Esophagus squamous epithelium (tissue), 5 donors: ENCODE results near the gene PTPRN2. TPM values are rescaled to one million over a fixed set of nuclear protein-coding genes. Genes with fewer than 3 reads are reported as not detected.

Source experiments
- DNase-seq: peaks from one replicate; lab custom pipeline; 2025; lab: John Stamatoyannopoulos, UW
- H3K27ac ChIP-seq, 4 donors: fragments of 200-600 bp; sonication (generic); one replicate each; pipeline ENCODE4 v1.5.1; 2016 to 2019; ENCODE audit warnings: mild to moderate bottlenecking in 1 of 4
- H3K27me3 ChIP-seq, 4 donors: fragments of 200-600 bp; sonication (generic); 1 replicate in 3 of 4; 2 replicates in 1 of 4; pipeline versions ENCODE4 v1.5.1 to v1.6.0; 2017 to 2021; ENCODE audit warnings: antibody characterized with exemption in 1 of 4
- H3K36me3 ChIP-seq, 3 donors: fragments of 200-600 bp; sonication (generic); one replicate each; pipeline ENCODE4 v1.5.1; 2016 to 2019
- H3K4me1 ChIP-seq, 3 donors: fragments of 200-600 bp; sonication (generic); one replicate each; pipeline ENCODE4 v1.5.1; 2017 to 2019
- H3K4me3 ChIP-seq, 4 donors: fragments of 200-600 bp; sonication (generic); 1 replicate in 3 of 4; 2 replicates in 1 of 4; pipeline ENCODE4 v1.5.1; 2016 to 2019; ENCODE audit warnings: mild to moderate bottlenecking in 2 of 4, moderate library complexity in 1 of 4
- H3K9me3 ChIP-seq, 3 donors: fragments of 200-600 bp; sonication (generic); one replicate each; pipeline ENCODE4 v1.5.1; 2016 to 2019
- POLR2A ChIP-seq, 4 donors: fragments of 450-650 bp; IDR thresholded peaks; one replicate each; pipeline ENCODE4 v1.6.1; 2017; ENCODE audit warnings: antibody characterized with exemption in 4 of 4, mild to moderate bottlenecking in 4 of 4, moderate library complexity in 3 of 4
- WGBS, 2 donors: methylation state at CpG; one replicate each; pipeline ENCODE4 v1.1.5; 2018; 5-methylcytosine and 5-hydroxymethylcytosine counted together
- intact Hi-C: fragments of 100-400 bp; cut with DNase I; formaldehyde crosslinking; loops from one replicate; pipeline ENCODE4 v1.15.0; 2022
- total RNA-seq, 4 donors: library from RNA; depleted of rRNA; stranded (reverse); fragments of >200 nt; gene quantifications; one replicate each; pipeline ENCODE4 v1.1.0, GENCODE V29; 2016
- TF ChIP-seq, protein P1 (sequence below), 6 experiments: fragments of 450-650 bp in 4 of 6; fragments of 200-600 bp in 2 of 6; sonication (generic) in 2 of 6; IDR thresholded peaks; one replicate each; pipeline ENCODE4 v1.5.1; 2016 to 2019; ENCODE audit warnings: antibody characterized with exemption in 6 of 6, mild to moderate bottlenecking in 4 of 6, moderate library complexity in 4 of 6
- donor health status: DM: yes; HTN: yes; CAD: no.

The PTPRN2 gene
- total RNA-seq, 4 donors from 2014 or later, result 0.38 to 2.7 (median 1.0) TPM

DNA sequence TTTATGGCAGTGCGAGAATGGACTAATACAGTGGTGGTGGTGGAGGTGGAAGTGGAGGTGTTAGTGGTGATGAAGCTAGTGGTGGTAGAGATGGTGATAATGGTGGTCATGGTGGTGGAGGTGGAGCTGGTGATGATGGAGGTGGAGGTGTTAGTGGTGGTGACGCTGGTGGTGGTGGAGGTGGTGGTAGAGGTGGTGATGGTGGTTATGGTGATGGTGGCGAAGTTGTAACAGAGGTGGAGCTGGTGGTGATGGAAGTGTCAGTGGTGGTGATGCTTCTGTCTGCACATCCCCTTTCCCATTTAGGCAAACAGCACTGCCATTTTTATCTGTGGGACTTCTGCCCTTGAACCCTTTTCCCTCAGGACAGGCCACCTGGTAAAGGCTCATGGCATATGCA, 7.4 kb upstream of the PTPRN2 start:
- DNase-seq, result no peak
- Histone ChIP-seq H3K4me3 (no peak overlapping the region), H3K36me3 (no peaks in the 10 kb centered on the region), H3K4me1 (no peaks in the 10 kb centered on the region), H3K27ac (no peak overlapping the region), H3K9me3 (peaks cover 0 to 5% (median 0%) of the 10 kb centered on the region in 3 donors), H3K27me3 (peaks cover 0 to 8% (median 0%) of the 10 kb centered on the region in 4 donors)
- WGBS, 2 donors, result 33 to 53% methylated on average over 3 of the region's 3 CpGs
- no peak for TF ChIP-seq POLR2A (IDR thresholded peaks at IDR 0.05)
- TF ChIP-seq, protein P1, sequence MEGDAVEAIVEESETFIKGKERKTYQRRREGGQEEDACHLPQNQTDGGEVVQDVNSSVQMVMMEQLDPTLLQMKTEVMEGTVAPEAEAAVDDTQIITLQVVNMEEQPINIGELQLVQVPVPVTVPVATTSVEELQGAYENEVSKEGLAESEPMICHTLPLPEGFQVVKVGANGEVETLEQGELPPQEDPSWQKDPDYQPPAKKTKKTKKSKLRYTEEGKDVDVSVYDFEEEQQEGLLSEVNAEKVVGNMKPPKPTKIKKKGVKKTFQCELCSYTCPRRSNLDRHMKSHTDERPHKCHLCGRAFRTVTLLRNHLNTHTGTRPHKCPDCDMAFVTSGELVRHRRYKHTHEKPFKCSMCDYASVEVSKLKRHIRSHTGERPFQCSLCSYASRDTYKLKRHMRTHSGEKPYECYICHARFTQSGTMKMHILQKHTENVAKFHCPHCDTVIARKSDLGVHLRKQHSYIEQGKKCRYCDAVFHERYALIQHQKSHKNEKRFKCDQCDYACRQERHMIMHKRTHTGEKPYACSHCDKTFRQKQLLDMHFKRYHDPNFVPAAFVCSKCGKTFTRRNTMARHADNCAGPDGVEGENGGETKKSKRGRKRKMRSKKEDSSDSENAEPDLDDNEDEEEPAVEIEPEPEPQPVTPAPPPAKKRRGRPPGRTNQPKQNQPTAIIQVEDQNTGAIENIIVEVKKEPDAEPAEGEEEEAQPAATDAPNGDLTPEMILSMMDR (IDR thresholded peaks at IDR 0.05), result no peak
- intact Hi-C loops, result loop anchor here (10.0 kb wide), 1 partner anchor 60 kb away; no protein-coding TSS in a partner anchor

DNA sequence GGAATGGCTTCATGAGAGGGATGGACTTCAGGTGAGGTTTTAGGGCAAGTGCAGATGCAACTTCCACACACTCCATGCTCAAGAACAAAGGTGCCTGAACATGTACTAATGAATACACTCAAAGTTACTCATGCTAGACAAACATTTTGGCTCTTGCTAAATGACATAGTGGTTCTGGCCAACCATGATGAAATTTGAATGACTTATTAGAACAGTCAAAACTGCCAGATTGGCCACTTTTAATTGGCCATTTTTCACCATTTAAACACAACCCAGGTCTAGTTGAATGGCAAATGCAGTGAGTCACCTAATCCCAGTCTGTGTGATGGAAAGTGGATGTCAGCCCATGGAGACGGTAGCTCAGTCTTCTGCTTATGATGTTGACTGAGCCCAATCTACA, 4.9 kb upstream of the PTPRN2 start:
- 44 to 60% methylated on average over 1 of the region's 1 CpG for WGBS, 2 donors
- TF ChIP-seq POLR2A (IDR thresholded peaks at IDR 0.05), result no peak
- TF ChIP-seq, protein P1 (IDR thresholded peaks at IDR 0.05), result no peak
- DNase-seq, result no peak
- Histone ChIP-seq H3K27ac (no peak overlapping the region), H3K27me3 (peaks cover 0 to 26% (median 0%) of the 10 kb centered on the region in 4 donors), H3K4me3 (no peak overlapping the region), H3K9me3 (peaks cover 0 to 5% (median 0%) of the 10 kb centered on the region in 3 donors), H3K4me1 (peaks cover 0 to 7% (median 0%) of the 10 kb centered on the region in 3 donors), H3K36me3 (no peaks in the 10 kb centered on the region)
- intact Hi-C loops, result loop anchor here (10.0 kb wide), 1 partner anchor 58 kb away; no protein-coding TSS in a partner anchor

DNA sequence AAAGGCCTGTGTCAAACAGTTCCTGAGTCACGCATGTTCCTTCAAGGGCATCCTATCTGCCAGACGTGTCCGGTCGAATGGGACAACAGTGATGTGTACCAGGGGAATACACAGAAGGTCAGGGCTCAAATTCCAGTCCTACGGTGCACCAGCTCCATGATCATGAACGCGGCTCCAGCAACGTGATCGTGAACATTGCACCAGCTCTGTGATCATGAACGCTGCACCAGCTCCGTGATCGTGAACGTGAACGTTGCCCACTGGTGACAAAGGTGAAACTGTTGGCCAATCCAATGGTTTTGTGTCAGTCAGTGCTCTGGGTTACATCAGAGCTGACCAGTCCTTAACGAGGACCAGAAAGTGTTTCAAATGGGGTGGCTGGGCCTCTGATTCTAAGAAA, 4.3 kb upstream of the PTPRN2 start:
- WGBS, 2 donors, result 71 to 89% methylated on average over 6 to 14 of the region's 15 CpGs
- peaks cover 4 to 13% (median 6%) of the 10 kb centered on the region in 3 donors for H3K4me1 ChIP-seq
- peaks cover 0 to 5% (median 0%) of the 10 kb centered on the region in 3 donors for H3K9me3 ChIP-seq
- no peaks in the 10 kb centered on the region for H3K36me3 ChIP-seq
- H3K27me3 ChIP-seq, result peaks cover 0 to 32% (median 0%) of the 10 kb centered on the region in 4 donors
- TF ChIP-seq POLR2A (IDR thresholded peaks at IDR 0.05), result no peak
- TF ChIP-seq, protein P1 (IDR thresholded peaks at IDR 0.05), result no peak
- no peak for DNase-seq
- intact Hi-C loops, result loop anchor here (10.0 kb wide), 1 partner anchor 57 kb away; no protein-coding TSS in a partner anchor
- no peak overlapping the region for H3K4me3 ChIP-seq
- H3K27ac ChIP-seq, result no peak overlapping the region

DNA sequence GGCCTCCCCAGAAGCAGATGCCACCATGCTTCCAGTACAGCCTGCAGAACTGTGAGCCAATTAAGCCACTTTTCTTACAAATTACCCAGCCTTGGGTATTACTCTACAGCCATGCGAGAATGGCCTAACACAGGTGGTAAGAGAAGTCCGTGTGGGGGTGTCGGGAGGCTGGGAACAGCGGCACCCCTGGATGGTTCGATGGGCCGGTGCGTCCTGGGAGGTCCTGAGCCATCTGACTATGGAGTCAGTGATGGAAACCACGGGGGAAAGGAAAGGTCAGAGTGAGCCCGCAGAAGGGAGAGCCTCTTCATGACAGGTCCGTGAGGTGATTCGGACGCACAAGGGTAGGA, 2.5 kb upstream of the PTPRN2 start:
- peaks cover 0 to 49% (median 11%) of the 10 kb centered on the region in 4 donors for H3K27me3 ChIP-seq
- WGBS, 2 donors, result 81 to 91% methylated on average over 10 to 12 of the region's 12 CpGs
- DNase-seq, result no peak
- peaks cover 0 to 5% (median 0%) of the 10 kb centered on the region in 3 donors for H3K9me3 ChIP-seq
- H3K4me1 ChIP-seq, result peaks cover 15 to 27% (median 16%) of the 10 kb centered on the region in 3 donors
- TF ChIP-seq, protein P1 (IDR thresholded peaks at IDR 0.05), result no peak
- no peak for TF ChIP-seq POLR2A (IDR thresholded peaks at IDR 0.05)
- intact Hi-C loops, result loop anchor here (10.0 kb wide), 1 partner anchor 55 kb away; no protein-coding TSS in a partner anchor
- no peak overlapping the region for H3K4me3 ChIP-seq
- H3K36me3 ChIP-seq, result no peaks in the 10 kb centered on the region
- H3K27ac ChIP-seq, result no peak overlapping the region

DNA sequence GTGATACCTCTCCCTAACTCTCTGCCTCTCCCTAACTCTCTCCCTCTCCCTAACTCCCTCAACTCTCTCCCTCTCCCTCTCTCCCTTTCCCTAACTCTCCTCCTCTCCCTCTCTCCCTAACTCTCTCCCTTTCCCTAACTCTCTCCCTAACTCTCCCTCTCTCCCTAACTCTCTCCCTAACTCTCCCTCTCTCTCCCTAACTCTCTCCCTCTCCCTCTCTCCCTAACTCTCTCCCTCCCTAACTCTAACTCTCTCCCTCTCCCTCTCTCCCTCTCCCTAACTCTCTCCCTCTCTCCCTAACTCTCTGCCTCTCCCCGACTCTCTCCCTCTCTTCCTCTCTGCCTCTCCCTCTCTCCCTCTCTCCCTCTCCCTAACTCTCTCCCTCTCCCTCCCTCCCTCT, 2.0 kb upstream of the PTPRN2 start:
- H3K4me3 ChIP-seq, result no peak overlapping the region
- TF ChIP-seq, protein P1 (IDR thresholded peaks at IDR 0.05), result no peak
- no peak for TF ChIP-seq POLR2A (IDR thresholded peaks at IDR 0.05)
- H3K9me3 ChIP-seq, result peaks cover 0 to 5% (median 0%) of the 10 kb centered on the region in 3 donors
- H3K36me3 ChIP-seq, result no peaks in the 10 kb centered on the region
- no peak for DNase-seq
- no peak overlapping the region for H3K27ac ChIP-seq
- 36 to 55% methylated on average over 1 of the region's 1 CpG for WGBS, 2 donors
- peaks cover 15 to 27% (median 16%) of the 10 kb centered on the region in 3 donors for H3K4me1 ChIP-seq
- intact Hi-C loops, result loop anchor here (10.0 kb wide), 1 partner anchor 55 kb away; no protein-coding TSS in a partner anchor
- peaks cover 0 to 54% (median 12%) of the 10 kb centered on the region in 4 donors for H3K27me3 ChIP-seq
